HepG2 (cell line): Measurements from ENCODE around the gene CCDC85A. TPM values are rescaled to one million over a fixed set of nuclear protein-coding genes. Genes with fewer than 3 reads are reported as not detected.

Experiments
- ATAC-seq: fragments of 200-7000 bp; cut with Tn5 transposase; 3 replicates; pipeline ENCODE4 v1.9.1; 2020; ENCODE audit warnings: mild to moderate bottlenecking, moderate library complexity
- BruUV-seq: library from RNA; stranded (reverse); fragments of 400-500 nt; replicated peaks from 2 replicates; lab custom pipeline; 2021; lab: Mats Ljungman, UMichigan
- CTCF ChIA-PET: fragments of 300-600 bp; formaldehyde crosslinking; extraction: SDS; loops from one replicate; lab custom pipeline; 2021; ENCODE audit warnings: low total read pairs, inconsistent platforms, low intra/inter-chr PET ratio; lab: Yijun Ruan, JAX
- POLR2A ChIA-PET: fragments of 350-600 bp; sonication (Branson Sonifier 250); formaldehyde crosslinking; loops from one replicate; lab custom pipeline; 2020; ENCODE audit warnings: antibody characterized with exemption, inconsistent platforms; lab: Yijun Ruan, JAX
- DNase-seq: peaks from one replicate; pipeline ENCODE4 v3.0.0-alpha.2; 2015; ENCODE audit warnings: low spot score
- FAIRE-seq: peaks from 3 replicates; lab custom pipeline; 2011; peaks lifted over from hg19 to GRCh38; lab: Jason Lieb, UNC
- H2AFZ ChIP-seq: one replicate; pipeline ENCODE4 v1.6.1; 2011; ENCODE audit warnings: low read length, inconsistent platforms
- H3K27ac ChIP-seq: fragments of 300-600 bp; 3 replicates; pipeline ENCODE4 v1.8.0; 2011; ENCODE audit warnings: mixed run types, mild to moderate bottlenecking, mixed read lengths, low read length, inconsistent platforms; ENCODE audit not compliant: insufficient read depth; ENCODE audit errors: extremely low read length
- H3K27me3 ChIP-seq, 2 experiments: fragments of 200-600 bp in 1 of 2; 2 replicates in 1 of 2; 3 replicates in 1 of 2; pipeline versions ENCODE4 v1.6.0 to v1.8.0; 2011; ENCODE audit warnings: low read length in 2 of 2, mild to moderate bottlenecking in 2 of 2, moderate library complexity in 2 of 2, inconsistent platforms in 1 of 2; ENCODE audit not compliant: insufficient read depth in 2 of 2, control insufficient read depth in 1 of 2
- H3K36me3 ChIP-seq, 2 experiments: fragments of 200-600 bp in 1 of 2; replicated peaks in 1 of 2; 2 replicates in 1 of 2; 3 replicates in 1 of 2; pipeline versions ENCODE4 v1.5.1 to v1.8.0; 2011; ENCODE audit warnings: low read length in 2 of 2, inconsistent platforms in 1 of 2; ENCODE audit not compliant: insufficient read depth in 2 of 2, control insufficient read depth in 1 of 2
- H3K4me1 ChIP-seq: 2 replicates; pipeline ENCODE4 v1.5.1; 2012; ENCODE audit warnings: low read length, inconsistent platforms; ENCODE audit not compliant: insufficient read depth
- H3K4me2 ChIP-seq: 2 replicates; pipeline ENCODE4 v1.6.0; 2011; ENCODE audit warnings: low read depth, low read length, inconsistent platforms
- H3K4me3 ChIP-seq, 3 experiments: fragments of 200-600 bp in 1 of 3; sonication (generic), shearing (Covaris generic) in 1 of 3; replicated peaks in 1 of 3; 2 replicates each; pipeline ENCODE4 v1.5.1; 2011 to 2016; ENCODE audit warnings: low read length in 3 of 3, inconsistent platforms in 2 of 3, low read depth in 2 of 3, mild to moderate bottlenecking in 2 of 3, control low read depth in 1 of 3, mixed read lengths in 1 of 3; ENCODE audit not compliant: insufficient read depth in 1 of 3
- H3K79me2 ChIP-seq: one replicate; pipeline ENCODE4 v1.6.1; 2011; ENCODE audit warnings: low read length, inconsistent platforms; ENCODE audit not compliant: insufficient read depth
- H3K9ac ChIP-seq: 2 replicates; pipeline ENCODE4 v1.6.0; 2011; ENCODE audit warnings: mild to moderate bottlenecking, low read depth, low read length, inconsistent platforms; ENCODE audit not compliant: insufficient read depth
- H3K9me3 ChIP-seq: 2 replicates; pipeline ENCODE4 v1.5.1; 2012; ENCODE audit warnings: mild to moderate bottlenecking, low read length
- H4K20me1 ChIP-seq: 2 replicates; pipeline ENCODE4 v1.6.0; 2011; ENCODE audit warnings: inconsistent platforms, mild to moderate bottlenecking, low read length, moderate library complexity; ENCODE audit not compliant: insufficient read depth
- CENPX ChIP-seq: sonication (generic); formaldehyde crosslinking; IDR thresholded peaks from 2 replicates; pipeline ENCODE4 v1.9.0; 2021; ENCODE audit warnings: mild to moderate bottlenecking, missing genetic modification reagents, moderate library complexity
- FOXA1 ChIP-seq, 2 experiments: fragments of 450-650 bp in 1 of 2; sonication (generic) in 1 of 2; formaldehyde crosslinking in 1 of 2; IDR thresholded peaks; 2 replicates each; pipeline versions ENCODE4 v1.4.0 to v1.6.1; 2016 to 2020; ENCODE audit warnings: missing genetic modification reagents in 1 of 2
- HMGA1 ChIP-seq: sonication (generic); formaldehyde crosslinking; conservative IDR thresholded peaks from 2 replicates; pipeline ENCODE4 v1.4.0; 2020; ENCODE audit warnings: missing genetic modification reagents
- KAT8 ChIP-seq: IDR thresholded peaks from 2 replicates; pipeline ENCODE4 v1.6.1; 2016; ENCODE audit warnings: missing genetic modification reagents, missing compliant biosample characterization
- KLF16 ChIP-seq, 2 experiments: sonication (generic) in 1 of 2; formaldehyde crosslinking in 1 of 2; IDR thresholded peaks; 2 replicates each; pipeline versions ENCODE4 v1.6.1 to v1.8.0; 2016 to 2023; ENCODE audit warnings: missing genetic modification reagents in 2 of 2, missing compliant biosample characterization in 1 of 2
- PHF5A ChIP-seq: IDR thresholded peaks from one replicate; pipeline ENCODE4 v1.6.1; 2018; ENCODE audit warnings: low read depth, missing genetic modification reagents; ENCODE audit not compliant: unreplicated experiment
- PLRG1 ChIP-seq: fragments of 450-650 bp; conservative IDR thresholded peaks from 2 replicates; pipeline ENCODE4 v1.6.1; 2016
- RAD21 ChIP-seq: fragments of 450-650 bp; formaldehyde crosslinking; IDR thresholded peaks from 2 replicates; pipeline ENCODE4 v1.5.0; 2020; ENCODE audit warnings: mild to moderate bottlenecking
- SIN3B ChIP-seq: fragments of 150-350 bp; IDR thresholded peaks from 2 replicates; pipeline ENCODE4 v1.6.1; 2014; ENCODE audit warnings: low read length
- STAG1 ChIP-seq: sonication (generic); formaldehyde crosslinking; IDR thresholded peaks from 2 replicates; pipeline ENCODE4 v1.4.0; 2020; ENCODE audit warnings: missing genetic modification reagents
- SYNCRIP ChIP-seq: fragments of 200-400 bp; formaldehyde crosslinking; IDR thresholded peaks from 2 replicates; pipeline ENCODE4 v1.6.1; 2018; ENCODE audit warnings: mild to moderate bottlenecking, low read depth, low read length; ENCODE audit not compliant: insufficient read depth
- TBP ChIP-seq: sonication (generic); formaldehyde crosslinking; IDR thresholded peaks from 2 replicates; pipeline ENCODE4 v1.5.0; 2020; ENCODE audit warnings: missing genetic modification reagents
- ZKSCAN1 ChIP-seq: fragments of 150-350 bp; IDR thresholded peaks from 2 replicates; pipeline ENCODE4 v1.6.1; 2014; ENCODE audit warnings: low read length
- ZKSCAN8 ChIP-seq: IDR thresholded peaks from 2 replicates; pipeline ENCODE4 v1.6.1; 2016; ENCODE audit warnings: borderline replicate concordance, missing genetic modification reagents, missing compliant biosample characterization
- ZNF234 ChIP-seq: sonication (generic); formaldehyde crosslinking; conservative IDR thresholded peaks from 2 replicates; pipeline ENCODE4 v1.5.1; 2020; ENCODE audit warnings: mild to moderate bottlenecking, missing genetic modification reagents
- ZNF317 ChIP-seq: sonication (generic); formaldehyde crosslinking; IDR thresholded peaks from 2 replicates; pipeline ENCODE4 v1.5.0; 2020; ENCODE audit warnings: mild to moderate bottlenecking, missing genetic modification reagents
- ZNF354B ChIP-seq: sonication (generic); formaldehyde crosslinking; IDR thresholded peaks from 2 replicates; pipeline ENCODE4 v1.8.0; 2022; ENCODE audit warnings: mild to moderate bottlenecking, missing genetic modification reagents
- ZNF678 ChIP-seq: sonication (generic); formaldehyde crosslinking; IDR thresholded peaks from 2 replicates; pipeline ENCODE4 v1.4.0; 2020; ENCODE audit warnings: mild to moderate bottlenecking, missing genetic modification reagents
- ZNF761 ChIP-seq: sonication (generic); formaldehyde crosslinking; conservative IDR thresholded peaks from 2 replicates; pipeline ENCODE4 v1.4.0; 2020; ENCODE audit warnings: mild to moderate bottlenecking, missing genetic modification reagents
- ZNF891 ChIP-seq: sonication (generic); formaldehyde crosslinking; IDR thresholded peaks from 2 replicates; pipeline ENCODE4 v1.5.0; 2020; ENCODE audit warnings: mild to moderate bottlenecking, missing genetic modification reagents
- ZSCAN21 ChIP-seq: sonication (generic); formaldehyde crosslinking; IDR thresholded peaks from 2 replicates; pipeline ENCODE4 v1.8.0; 2022; ENCODE audit warnings: mild to moderate bottlenecking, missing genetic modification reagents, moderate library complexity, borderline replicate concordance
- in situ Hi-C: cut with HindIII; loops from 2 replicates; pipeline ENCODE4 v1.10.0; 2017; ENCODE audit warnings: low pct_unique_long_range_greater_than_20kb; ENCODE audit not compliant: extremely low pct_ligation_motif_present
- intact Hi-C: fragments of 100-400 bp; cut with micrococcal nuclease; formaldehyde crosslinking; loops from one replicate; pipeline ENCODE4 v1.10.0; 2022; ENCODE audit not compliant: unreplicated experiment
- polyA plus RNA-seq, 8 experiments: library from polyadenylated mRNA; depleted of rRNA in 3 of 8; stranded (reverse) in 7 of 8; unstranded in 1 of 8; fragments of >200 nt; fragmentation: Illumina TruSeq in 4 of 8; extraction: Trizol in 4 of 8; gene quantifications; 2 replicates each; pipeline versions ENCODE4 v1.2.1 to v1.2.3, GENCODE V29; 2011 to 2016; ENCODE audit warnings: low read depth in 4 of 8, missing spikeins in 1 of 8, mixed read lengths in 1 of 8; ENCODE audit not compliant: insufficient read depth in 1 of 8
- total RNA-seq, 5 experiments: library from RNA; depleted of rRNA; stranded (reverse); fragments of >200 nt; fragmentation: Illumina TruSeq; extraction: Trizol; gene quantifications; 2 replicates each; pipeline ENCODE4 v1.2.3, GENCODE V29; 2016; ENCODE audit warnings: low read depth in 1 of 5
- TF ChIP-seq, protein P1 (sequence below): sonication (generic); formaldehyde crosslinking; IDR thresholded peaks from 2 replicates; pipeline ENCODE4 v1.5.0; 2020; ENCODE audit warnings: mild to moderate bottlenecking, missing genetic modification reagents, moderate library complexity
- TF ChIP-seq, protein P2 (sequence below): sonication (generic); formaldehyde crosslinking; IDR thresholded peaks from 2 replicates; pipeline ENCODE4 v1.8.1; 2023; ENCODE audit warnings: missing genetic modification reagents, inconsistent platforms, borderline replicate concordance
- TF ChIP-seq, protein P3 (sequence below): sonication (generic); formaldehyde crosslinking; IDR thresholded peaks from 2 replicates; pipeline ENCODE4 v1.9.0; 2022; ENCODE audit warnings: low read depth, missing genetic modification reagents

The CCDC85A gene
- total and polyA plus RNA-seq, 2 of the 13 experiments (the other 11 are each of a cell fraction or from before 2014, with no cell fraction given), result not detected

DNA sequence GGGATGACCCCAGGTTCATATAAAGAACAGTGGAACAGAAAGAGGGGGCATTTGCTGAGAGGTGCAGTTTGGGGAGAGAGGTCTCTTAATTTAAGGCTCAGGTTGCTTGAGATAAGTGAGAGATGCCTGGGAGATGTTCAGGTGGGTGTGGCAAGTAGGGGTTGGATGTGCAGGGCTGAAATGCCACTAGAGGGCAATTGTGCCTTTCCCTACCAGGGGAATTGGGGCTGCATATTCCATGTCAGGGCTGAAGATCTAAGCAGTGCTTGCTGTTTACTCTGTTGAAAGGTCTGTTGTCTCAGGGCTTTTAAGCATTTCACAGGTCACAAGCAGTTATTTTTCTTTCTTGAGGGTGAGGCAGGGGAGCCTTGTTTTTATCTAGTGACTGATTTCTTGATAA lies 7.8 kb downstream of the CCDC85A start:
- no peaks in the 10 kb centered on the region for H3K36me3 ChIP-seq
- no peaks in the 10 kb centered on the region for H3K9me3 ChIP-seq
- intact Hi-C loops (loop anchor here (1.0 to 5.0 kb wide), 3 partner anchors 26 to 558 kb away; no protein-coding TSS in a partner anchor), in situ Hi-C loops (loop anchor here (5.0 kb wide), 1 partner anchor 556 kb away; no protein-coding TSS in a partner anchor)
- no peaks in the 10 kb centered on the region for H3K4me1 ChIP-seq
- H3K27me3 ChIP-seq, result peaks cover 0 to 15% of the 10 kb centered on the region in 2 experiments; a peak in 2 of 5 replicates
- no peak overlapping the region for H3K4me3 ChIP-seq
- H3K4me2 ChIP-seq, result no peak overlapping the region
- H3K9ac ChIP-seq, result no peak overlapping the region
- H3K27ac ChIP-seq, result no peak overlapping the region
- ChIA-PET CTCF (interaction anchor here (1.4 kb wide), 1 partner anchor 557 kb away, joined by 3 read pairs; no protein-coding TSS in a partner anchor), POLR2A (no interaction called here)
- FAIRE-seq (peak; percentile 83), ATAC-seq (peak; percentile 99), DNase-seq (peak; percentile 39)
- no TSS peak for BruUV-seq
- H2AFZ ChIP-seq, result no peak overlapping the region
- no peaks in the 10 kb centered on the region for H4K20me1 ChIP-seq
- H3K79me2 ChIP-seq, result no peaks in the 10 kb centered on the region
- TF ChIP-seq RAD21, result peak; percentile 70
- TF ChIP-seq, protein P1, sequence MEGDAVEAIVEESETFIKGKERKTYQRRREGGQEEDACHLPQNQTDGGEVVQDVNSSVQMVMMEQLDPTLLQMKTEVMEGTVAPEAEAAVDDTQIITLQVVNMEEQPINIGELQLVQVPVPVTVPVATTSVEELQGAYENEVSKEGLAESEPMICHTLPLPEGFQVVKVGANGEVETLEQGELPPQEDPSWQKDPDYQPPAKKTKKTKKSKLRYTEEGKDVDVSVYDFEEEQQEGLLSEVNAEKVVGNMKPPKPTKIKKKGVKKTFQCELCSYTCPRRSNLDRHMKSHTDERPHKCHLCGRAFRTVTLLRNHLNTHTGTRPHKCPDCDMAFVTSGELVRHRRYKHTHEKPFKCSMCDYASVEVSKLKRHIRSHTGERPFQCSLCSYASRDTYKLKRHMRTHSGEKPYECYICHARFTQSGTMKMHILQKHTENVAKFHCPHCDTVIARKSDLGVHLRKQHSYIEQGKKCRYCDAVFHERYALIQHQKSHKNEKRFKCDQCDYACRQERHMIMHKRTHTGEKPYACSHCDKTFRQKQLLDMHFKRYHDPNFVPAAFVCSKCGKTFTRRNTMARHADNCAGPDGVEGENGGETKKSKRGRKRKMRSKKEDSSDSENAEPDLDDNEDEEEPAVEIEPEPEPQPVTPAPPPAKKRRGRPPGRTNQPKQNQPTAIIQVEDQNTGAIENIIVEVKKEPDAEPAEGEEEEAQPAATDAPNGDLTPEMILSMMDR (CRISPR knock-in tag), result peak; percentile 78
- TF ChIP-seq FOXA1 (IDR thresholded peaks at IDR 0.05), result no peak
- TF ChIP-seq FOXA1 (CRISPR knock-in tag; IDR thresholded peaks at IDR 0.05), result no peak; the same call in 1 of the 2 replicates
- TF ChIP-seq, protein P2, sequence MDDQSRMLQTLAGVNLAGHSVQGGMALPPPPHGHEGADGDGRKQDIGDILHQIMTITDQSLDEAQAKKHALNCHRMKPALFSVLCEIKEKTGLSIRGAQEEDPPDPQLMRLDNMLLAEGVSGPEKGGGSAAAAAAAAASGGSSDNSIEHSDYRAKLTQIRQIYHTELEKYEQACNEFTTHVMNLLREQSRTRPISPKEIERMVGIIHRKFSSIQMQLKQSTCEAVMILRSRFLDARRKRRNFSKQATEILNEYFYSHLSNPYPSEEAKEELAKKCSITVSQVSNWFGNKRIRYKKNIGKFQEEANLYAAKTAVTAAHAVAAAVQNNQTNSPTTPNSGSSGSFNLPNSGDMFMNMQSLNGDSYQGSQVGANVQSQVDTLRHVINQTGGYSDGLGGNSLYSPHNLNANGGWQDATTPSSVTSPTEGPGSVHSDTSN (CRISPR knock-in tag), result no peak
- no peak for TF ChIP-seq CENPX (CRISPR knock-in tag)
- no peak for TF ChIP-seq ZKSCAN1
- no peak for TF ChIP-seq KAT8
- no peak for TF ChIP-seq ZNF317
- no peak for TF ChIP-seq ZNF761 (CRISPR knock-in tag)
- TF ChIP-seq, protein P3, sequence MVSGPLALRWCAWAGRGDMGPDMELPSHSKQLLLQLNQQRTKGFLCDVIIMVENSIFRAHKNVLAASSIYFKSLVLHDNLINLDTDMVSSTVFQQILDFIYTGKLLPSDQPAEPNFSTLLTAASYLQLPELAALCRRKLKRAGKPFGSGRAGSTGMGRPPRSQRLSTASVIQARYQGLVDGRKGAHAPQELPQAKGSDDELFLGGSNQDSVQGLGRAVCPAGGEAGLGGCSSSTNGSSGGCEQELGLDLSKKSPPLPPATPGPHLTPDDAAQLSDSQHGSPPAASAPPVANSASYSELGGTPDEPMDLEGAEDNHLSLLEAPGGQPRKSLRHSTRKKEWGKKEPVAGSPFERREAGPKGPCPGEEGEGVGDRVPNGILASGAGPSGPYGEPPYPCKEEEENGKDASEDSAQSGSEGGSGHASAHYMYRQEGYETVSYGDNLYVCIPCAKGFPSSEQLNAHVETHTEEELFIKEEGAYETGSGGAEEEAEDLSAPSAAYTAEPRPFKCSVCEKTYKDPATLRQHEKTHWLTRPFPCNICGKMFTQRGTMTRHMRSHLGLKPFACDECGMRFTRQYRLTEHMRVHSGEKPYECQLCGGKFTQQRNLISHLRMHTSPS, result no peak
- TF ChIP-seq ZNF234, result no peak
- TF ChIP-seq HMGA1, result no peak
- TF ChIP-seq KLF16 (CRISPR knock-in tag; IDR thresholded peaks at IDR 0.05), result no peak
- TF ChIP-seq STAG1 (CRISPR knock-in tag), result peak; percentile 86
- no peak for TF ChIP-seq SYNCRIP
- no peak for TF ChIP-seq ZNF354B (CRISPR knock-in tag)
- no peak for TF ChIP-seq ZNF891 (CRISPR knock-in tag)
- TF ChIP-seq PHF5A (CRISPR knock-in tag), result no peak
- TF ChIP-seq ZNF678 (CRISPR knock-in tag), result no peak
- TF ChIP-seq ZSCAN21, result no peak
- no peak for TF ChIP-seq PLRG1
- no peak for TF ChIP-seq SIN3B
- TF ChIP-seq ZKSCAN8, result 0 out of 2 replicates have a peak, but pooled peaks have one; percentile 62
- TF ChIP-seq TBP (CRISPR knock-in tag), result no peak
